Measurements from ENCODE around the gene CTBP2. TPM values are rescaled to one million over a fixed set of nuclear protein-coding genes. Genes with fewer than 3 reads are reported as not detected.

CTBP2 gene
- total RNA-seq, 1 donor from 2014 or later, result 46.9 TPM

GRCh38 chr10:125133696-125134482, 26.5 kb downstream of the CTBP2 start:
- intact Hi-C loops (cut with DNase I), result no loop called here
- DNase-seq (ENCODE audit: low spot score) (peak; percentile 40), ATAC-seq (no peak)

- ATAC-seq (no peak), DNase-seq (ENCODE audit: low spot score) (no peak)
- intact Hi-C loops (cut with DNase I), result no loop called here
These were observed 28.0 kb downstream of the CTBP2 start for GRCh38 chr10:125132344-125132743.

GRCh38 chr10:125130916-125131315, 29.4 kb downstream of the CTBP2 start:
- DNase-seq (ENCODE audit: low spot score) (no peak), ATAC-seq (no peak)
- intact Hi-C loops (cut with DNase I), result no loop called here

GRCh38 chr10:125130260-125130659, 30.1 kb downstream of the CTBP2 start:
- DNase-seq (ENCODE audit: low spot score) (no peak), ATAC-seq (no peak)
- intact Hi-C loops (cut with DNase I), result no loop called here

GRCh38 chr10:125129076-125129458, 31.3 kb downstream of the CTBP2 start:
- DNase-seq (ENCODE audit: low spot score) (no peak), ATAC-seq (no peak)
- intact Hi-C loops (cut with DNase I), result no loop called here

- DNase-seq (ENCODE audit: low spot score), result no peak
- intact Hi-C loops (cut with DNase I), result no loop called here
- ATAC-seq, result no peak
These were observed 31.8 kb downstream of the CTBP2 start for GRCh38 chr10:125128397-125129075.

GRCh38 chr10:125127986-125128385, 32.4 kb downstream of the CTBP2 start:
- DNase-seq (ENCODE audit: low spot score) (no peak), ATAC-seq (no peak)
- intact Hi-C loops (cut with DNase I), result no loop called here

- ATAC-seq (no peak), DNase-seq (ENCODE audit: low spot score) (no peak)
- intact Hi-C loops (cut with DNase I), result no loop called here
These were observed 33.3 kb downstream of the CTBP2 start for GRCh38 chr10:125127110-125127509.

GRCh38 chr10:125125951-125126735, 34.2 kb downstream of the CTBP2 start:
- intact Hi-C loops (cut with DNase I), result no loop called here
- ATAC-seq (no peak), DNase-seq (ENCODE audit: low spot score) (no peak)

GRCh38 chr10:125124907-125125306, 35.5 kb downstream of the CTBP2 start:
- intact Hi-C loops (cut with DNase I), result no loop called here

GRCh38 chr10:125124115-125124487, 36.3 kb downstream of the CTBP2 start:
- ATAC-seq, result no peak
- DNase-seq (ENCODE audit: low spot score), result no peak
- intact Hi-C loops (cut with DNase I), result no loop called here

More at GRCh38 chr10:125124907-125125306, 35.5 kb downstream of the CTBP2 start:
- DNase-seq (ENCODE audit: low spot score) (no peak), ATAC-seq (no peak)

GRCh38 chr10:125123476-125124114, 36.8 kb downstream of the CTBP2 start:
- DNase-seq (ENCODE audit: low spot score) (peak; percentile 87), ATAC-seq (peak; percentile 84)
- intact Hi-C loops (cut with DNase I), result no loop called here

- no peak for DNase-seq (ENCODE audit: low spot score)
These were observed 37.8 kb downstream of the CTBP2 start for GRCh38 chr10:125122566-125122965.

GRCh38 chr10:125121003-125121402, 39.4 kb downstream of the CTBP2 start:
- intact Hi-C loops (cut with DNase I), result no loop called here
- DNase-seq (ENCODE audit: low spot score) (peak; percentile 30), ATAC-seq (no peak)

More at GRCh38 chr10:125122566-125122965, 37.8 kb downstream of the CTBP2 start:
- intact Hi-C loops (cut with DNase I), result no loop called here
- ATAC-seq, result no peak

- peak; percentile 57 for DNase-seq (ENCODE audit: low spot score)
- intact Hi-C loops (cut with DNase I), result no loop called here
These were observed 40.2 kb downstream of the CTBP2 start for GRCh38 chr10:125120053-125120710.

GRCh38 chr10:125118701-125119100, 41.7 kb downstream of the CTBP2 start:
- ATAC-seq (no peak), DNase-seq (ENCODE audit: low spot score) (no peak)
- intact Hi-C loops (cut with DNase I), result no loop called here

More at GRCh38 chr10:125120053-125120710, 40.2 kb downstream of the CTBP2 start:
- ATAC-seq, result no peak

- peak; percentile 63 for DNase-seq (ENCODE audit: low spot score)
- intact Hi-C loops (cut with DNase I), result no loop called here
- peak; percentile 43 for ATAC-seq
These were observed 42.3 kb downstream of the CTBP2 start for GRCh38 chr10:125118011-125118611.

GRCh38 chr10:125116652-125117310, 43.6 kb downstream of the CTBP2 start:
- ATAC-seq (no peak), DNase-seq (ENCODE audit: low spot score) (no peak)
- intact Hi-C loops (cut with DNase I), result no loop called here

Measured in sciatic nerve (tissue), 2 donors.